ENCODE results near the gene PPM1H.

PPM1H gene

GRCh38 chr12:62839869-62840660, 94.9 kb downstream of the PPM1H start:
- Histone ChIP-seq H3K9me3 (ENCODE audit: insufficient read depth, low read length, severe bottlenecking) (no peaks in the 10 kb centered on the region), H3K4me1 (ENCODE audit: insufficient read depth, low read length) (no peaks in the 10 kb centered on the region), H2AFZ (ENCODE audit: low read depth, low read length) (no peak overlapping the region), H3K4me3 (ENCODE audit: low read depth in 1 of 2, low read length in 2 of 2) (no peak overlapping the region), H3K9ac (ENCODE audit: low read depth, low read length) (no peak overlapping the region), H3K27ac (ENCODE audit: low read length) (no peak overlapping the region), H4K20me1 (ENCODE audit: insufficient read depth, low read length) (no peaks in the 10 kb centered on the region), H3K36me3 (ENCODE audit: insufficient read depth, low read length) (no peaks in the 10 kb centered on the region), H3K27me3 (ENCODE audit: insufficient read depth, low read length, poor library complexity) (no peaks in the 10 kb centered on the region), H3K4me2 (ENCODE audit: insufficient read depth, low read length) (no peak overlapping the region), H3K79me2 (ENCODE audit: insufficient read depth, low read length) (no peaks in the 10 kb centered on the region)
- TF ChIP-seq EZH2 (IDR thresholded peaks at IDR 0.05; ENCODE audit: borderline replicate concordance, low read depth, low read length, severe bottlenecking) (no peak), CTCF (IDR thresholded peaks at IDR 0.05; ENCODE audit: borderline replicate concordance, extremely low read depth, low read length, poor library complexity, severe bottlenecking) (no peak)
- DNase-seq, result no peak
- ATAC-seq (ENCODE audit: insufficient read depth, low read depth), result peak; percentile 37; the same call in 2 of the 3 replicates

- H3K4me2 ChIP-seq (ENCODE audit: insufficient read depth, low read length), result no peak overlapping the region
- no peak overlapping the region for H3K9ac ChIP-seq (ENCODE audit: low read depth, low read length)
- H3K36me3 ChIP-seq (ENCODE audit: insufficient read depth, low read length), result no peaks in the 10 kb centered on the region
- no peak overlapping the region for H3K27ac ChIP-seq (ENCODE audit: low read length)
- H3K27me3 ChIP-seq (ENCODE audit: insufficient read depth, low read length, poor library complexity), result no peaks in the 10 kb centered on the region
- no peak overlapping the region for H3K4me3 ChIP-seq (ENCODE audit: low read depth in 1 of 2, low read length in 2 of 2)
- no peak for DNase-seq
- H2AFZ ChIP-seq (ENCODE audit: low read depth, low read length), result no peak overlapping the region
- no peak for ATAC-seq (ENCODE audit: insufficient read depth, low read depth)
- TF ChIP-seq CTCF (IDR thresholded peaks at IDR 0.05; ENCODE audit: borderline replicate concordance, extremely low read depth, low read length, poor library complexity, severe bottlenecking), result no peak
- TF ChIP-seq EZH2 (IDR thresholded peaks at IDR 0.05; ENCODE audit: borderline replicate concordance, low read depth, low read length, severe bottlenecking), result no peak
- no peaks in the 10 kb centered on the region for H3K79me2 ChIP-seq (ENCODE audit: insufficient read depth, low read length)
- no peaks in the 10 kb centered on the region for H4K20me1 ChIP-seq (ENCODE audit: insufficient read depth, low read length)
- H3K4me1 ChIP-seq (ENCODE audit: insufficient read depth, low read length), result no peaks in the 10 kb centered on the region
- no peaks in the 10 kb centered on the region for H3K9me3 ChIP-seq (ENCODE audit: insufficient read depth, low read length, severe bottlenecking)
Observed at GRCh38 chr12:62834971-62835547, 99.9 kb downstream of the PPM1H start.

GRCh38 chr12:62834406-62834805, 100.5 kb downstream of the PPM1H start:
- ATAC-seq (ENCODE audit: insufficient read depth, low read depth) (no peak), DNase-seq (no peak)
- H3K9ac ChIP-seq (ENCODE audit: low read depth, low read length), result no peak overlapping the region
- no peaks in the 10 kb centered on the region for H3K79me2 ChIP-seq (ENCODE audit: insufficient read depth, low read length)
- H2AFZ ChIP-seq (ENCODE audit: low read depth, low read length), result no peak overlapping the region
- H3K4me1 ChIP-seq (ENCODE audit: insufficient read depth, low read length), result no peaks in the 10 kb centered on the region
- H3K4me2 ChIP-seq (ENCODE audit: insufficient read depth, low read length), result no peak overlapping the region
- no peaks in the 10 kb centered on the region for H3K36me3 ChIP-seq (ENCODE audit: insufficient read depth, low read length)
- TF ChIP-seq EZH2 (IDR thresholded peaks at IDR 0.05; ENCODE audit: borderline replicate concordance, low read depth, low read length, severe bottlenecking), result no peak
- TF ChIP-seq CTCF (IDR thresholded peaks at IDR 0.05; ENCODE audit: borderline replicate concordance, extremely low read depth, low read length, poor library complexity, severe bottlenecking), result no peak
- no peaks in the 10 kb centered on the region for H3K9me3 ChIP-seq (ENCODE audit: insufficient read depth, low read length, severe bottlenecking)
- no peak overlapping the region for H3K27ac ChIP-seq (ENCODE audit: low read length)
- no peak overlapping the region for H3K4me3 ChIP-seq (ENCODE audit: low read depth in 1 of 2, low read length in 2 of 2)
- no peaks in the 10 kb centered on the region for H4K20me1 ChIP-seq (ENCODE audit: insufficient read depth, low read length)
- no peaks in the 10 kb centered on the region for H3K27me3 ChIP-seq (ENCODE audit: insufficient read depth, low read length, poor library complexity)
